ENCODE data around the gene MDK. TPM values are rescaled to one million over a fixed set of nuclear protein-coding genes. Genes with fewer than 3 reads are reported as not detected.
A peak's percentile ranks its signal among the peaks of the same experiment; 100 is the strongest.

The MDK gene
- polyA plus RNA-seq, 2 of the 4 experiments (the other 2 are of a cell fraction), result 13.6 to 18.4 TPM

DNA sequence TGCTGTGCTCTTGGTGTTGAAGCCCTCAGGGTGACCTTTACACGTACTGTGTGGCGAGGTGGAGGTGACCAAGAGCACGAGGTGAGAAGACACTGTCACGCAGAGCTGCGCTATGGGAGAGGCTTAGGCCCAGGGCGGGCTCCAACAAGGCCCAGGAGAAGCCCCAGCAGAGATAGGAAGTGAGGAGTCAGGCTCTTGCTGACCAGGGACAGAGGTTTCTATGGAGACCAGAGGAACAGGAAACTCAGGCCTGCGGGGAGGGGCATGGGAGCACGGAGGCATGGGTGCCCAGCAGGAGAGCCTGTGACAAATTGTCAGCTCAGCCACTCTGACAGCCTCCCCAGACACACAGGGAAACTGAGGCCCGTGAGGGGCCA, 18.4 kb upstream of the MDK start:
- Histone ChIP-seq H3K4me2 (peak overlapping the region; percentile 14; the same call in 1 of the 3 replicates), H3K9me3 (no peaks in the 10 kb centered on the region), H3K4me1 (peaks cover 10% of the 10 kb centered on the region), H3K4me3 (no peak overlapping the region), H3K27ac (peak overlapping the region in 1 of 2 experiments; percentile 32; a peak in 3 of 6 replicates)
- 67% methylated on average over 9 of the region's 9 CpGs for WGBS (ENCODE audit: missing lambda C conversion rate)
- FAIRE-seq (no peak), ATAC-seq (peak in 1 of 2 experiments; percentile 28; a peak in 3 of 6 replicates), DNase-seq (ENCODE audit: low read depth in 1 of 2, low spot score in 1 of 2) (peak in 1 of 2 experiments; percentile 40)
- CTCF ChIA-PET, result interaction anchor here (1.7 to 25.2 kb wide), 5 partner anchors 4 to 53 kb away, joined by 3 to 325 read pairs (median 220); partner anchors contain the start of genes CHRM4 and DGKZ
- TF ChIP-seq CTCF (IDR thresholded peaks at IDR 0.05) (no peak), BHLHE40 (IDR thresholded peaks at IDR 0.05; ENCODE audit: low read depth, low read length) (no peak), EP300 (IDR thresholded peaks at IDR 0.05) (no peak), CHD4 (IDR thresholded peaks at IDR 0.05; ENCODE audit: borderline replicate concordance) (no peak), RFX5 (IDR thresholded peaks at IDR 0.05) (no peak), HOXA7 (CRISPR knock-in tag; IDR thresholded peaks at IDR 0.05) (no peak), ZC3H11A (IDR thresholded peaks at IDR 0.05) (no peak), MAX (IDR thresholded peaks at IDR 0.05) (no peak), GATA3 (IDR thresholded peaks at IDR 0.05; ENCODE audit: borderline replicate concordance) (no peak), TFCP2L1 (CRISPR knock-in tag; IDR thresholded peaks at IDR 0.05) (no peak), RAD21 (conservative IDR thresholded peaks at IDR 0.05 in 1 of 2, IDR thresholded peaks at IDR 0.05 in 1 of 2) (no peak), HEYL (CRISPR knock-in tag; IDR thresholded peaks at IDR 0.05) (no peak), MAFK (IDR thresholded peaks at IDR 0.05; ENCODE audit: partially characterized antibody) (no peak), HOXB5 (CRISPR knock-in tag; IDR thresholded peaks at IDR 0.05) (no peak), CBX2 (IDR thresholded peaks at IDR 0.05; ENCODE audit: borderline replicate concordance, low read depth) (no peak), NR3C1 (IDR thresholded peaks at IDR 0.05) (no peak)
- TF ChIP-seq, protein P1, sequence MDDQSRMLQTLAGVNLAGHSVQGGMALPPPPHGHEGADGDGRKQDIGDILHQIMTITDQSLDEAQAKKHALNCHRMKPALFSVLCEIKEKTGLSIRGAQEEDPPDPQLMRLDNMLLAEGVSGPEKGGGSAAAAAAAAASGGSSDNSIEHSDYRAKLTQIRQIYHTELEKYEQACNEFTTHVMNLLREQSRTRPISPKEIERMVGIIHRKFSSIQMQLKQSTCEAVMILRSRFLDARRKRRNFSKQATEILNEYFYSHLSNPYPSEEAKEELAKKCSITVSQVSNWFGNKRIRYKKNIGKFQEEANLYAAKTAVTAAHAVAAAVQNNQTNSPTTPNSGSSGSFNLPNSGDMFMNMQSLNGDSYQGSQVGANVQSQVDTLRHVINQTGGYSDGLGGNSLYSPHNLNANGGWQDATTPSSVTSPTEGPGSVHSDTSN (IDR thresholded peaks at IDR 0.05), result no peak
- POLR2A ChIA-PET, result no interaction called here

DNA sequence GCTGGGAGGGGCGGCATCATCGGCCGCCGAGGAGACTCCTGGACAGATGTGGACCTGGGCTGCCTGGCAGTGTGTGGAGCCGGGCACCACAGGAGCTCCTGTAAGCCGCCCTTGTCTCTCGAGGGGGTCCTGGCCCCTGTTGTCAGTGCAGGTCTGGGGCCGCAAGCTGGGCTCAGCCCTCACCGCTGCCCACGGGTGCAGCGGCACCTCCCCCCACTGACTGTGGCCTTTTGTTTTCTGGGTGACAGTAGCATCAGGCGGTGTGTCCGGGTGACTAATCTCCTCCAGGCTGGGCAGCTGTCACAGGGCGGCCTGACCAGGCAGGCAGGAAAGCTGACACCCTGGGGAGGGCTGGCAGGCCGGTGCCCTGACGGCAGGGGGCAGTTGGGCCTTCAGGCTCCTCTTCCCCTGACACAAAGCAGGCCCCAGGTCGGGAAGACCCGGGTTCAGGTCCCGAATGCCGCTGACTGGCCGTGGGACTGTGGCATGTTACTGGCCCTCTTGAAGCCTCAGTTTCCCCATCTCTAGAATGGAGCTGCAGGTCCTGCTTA, 17.9 kb upstream of the MDK start:
- ChIA-PET POLR2A (no interaction called here), CTCF (interaction anchor here (1.1 to 25.2 kb wide), 5 partner anchors 4 to 27 kb away, joined by 5 to 325 read pairs (median 220); partner anchors contain the start of genes CHRM4 and DGKZ)
- DNase-seq (ENCODE audit: low read depth in 1 of 2, low spot score in 1 of 2) (no peak), ATAC-seq (no peak), FAIRE-seq (no peak)
- Histone ChIP-seq H3K27ac (peak overlapping the region in 1 of 2 experiments; percentile 32; a peak in 2 of 6 replicates), H3K4me3 (no peak overlapping the region), H3K4me1 (peaks cover 10% of the 10 kb centered on the region), H3K4me2 (peak overlapping the region; percentile 14; the same call in 1 of the 3 replicates), H3K9me3 (no peaks in the 10 kb centered on the region)
- WGBS (ENCODE audit: missing lambda C conversion rate), result 59% methylated on average over 11 of the region's 21 CpGs
- TF ChIP-seq JUNB (IDR thresholded peaks at IDR 0.05), result no peak

DNA sequence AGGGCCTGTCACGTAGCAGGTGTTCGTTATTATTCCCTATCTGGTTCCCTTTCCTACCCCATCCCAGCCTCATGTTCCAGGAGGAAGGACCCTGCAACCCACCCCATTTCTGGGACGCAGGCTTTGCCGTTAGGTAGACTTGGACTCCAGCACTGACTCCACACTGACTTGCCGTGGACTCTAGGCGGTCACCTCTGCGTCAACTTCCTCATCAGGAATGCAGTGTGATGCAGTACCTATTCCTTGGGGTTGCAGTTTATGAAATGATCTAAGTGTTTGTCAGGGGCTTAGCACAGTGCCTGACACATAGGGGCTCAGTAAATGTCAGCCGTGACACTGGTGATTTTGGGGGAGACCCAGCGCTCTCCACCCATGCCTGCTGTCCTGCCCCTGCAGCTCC, 17.4 kb upstream of the MDK start:
- H3K4me3 ChIP-seq, result no peak overlapping the region
- no peaks in the 10 kb centered on the region for H3K9me3 ChIP-seq
- ATAC-seq, result no peak
- no peak overlapping the region for H3K4me2 ChIP-seq
- WGBS (ENCODE audit: missing lambda C conversion rate), result 91% methylated on average over 9 of the region's 9 CpGs
- no peak overlapping the region for H3K27ac ChIP-seq
- FAIRE-seq, result no peak
- no peak for DNase-seq (ENCODE audit: low read depth in 1 of 2, low spot score in 1 of 2)
- CTCF ChIA-PET, result interaction anchor here (1.1 to 19.6 kb wide), 5 partner anchors 9 to 123 kb away, joined by 5 to 325 read pairs (median 60); partner anchors contain the start of genes CHRM4 and DGKZ
- POLR2A ChIA-PET, result no interaction called here
- peaks cover 10% of the 10 kb centered on the region for H3K4me1 ChIP-seq
- TF ChIP-seq MAFK (IDR thresholded peaks at IDR 0.05; ENCODE audit: partially characterized antibody) (no peak), FOXS1 (CRISPR knock-in tag; IDR thresholded peaks at IDR 0.05) (no peak), POLR2AphosphoS2 (conservative IDR thresholded peaks at IDR 0.05; ENCODE audit: low read length) (no peak), ZNF302 (CRISPR knock-in tag; IDR thresholded peaks at IDR 0.05) (no peak), GATA3 (IDR thresholded peaks at IDR 0.05; ENCODE audit: borderline replicate concordance) (no peak), SREBF2 (IDR thresholded peaks at IDR 0.05) (no peak), RARB (CRISPR knock-in tag; IDR thresholded peaks at IDR 0.05) (no peak), EP300 (IDR thresholded peaks at IDR 0.05) (no peak), EHF (CRISPR knock-in tag; IDR thresholded peaks at IDR 0.05) (no peak), KDM5A (IDR thresholded peaks at IDR 0.05) (no peak), FOSB (CRISPR knock-in tag; IDR thresholded peaks at IDR 0.05) (no peak), CTCF (IDR thresholded peaks at IDR 0.05) (no peak), RNF2 (IDR thresholded peaks at IDR 0.05; ENCODE audit: borderline replicate concordance, low read depth) (no peak), KDM1A (IDR thresholded peaks at IDR 0.05; ENCODE audit: low read depth) (no peak), HEYL (CRISPR knock-in tag; IDR thresholded peaks at IDR 0.05) (no peak)
- TF ChIP-seq, protein P2, sequence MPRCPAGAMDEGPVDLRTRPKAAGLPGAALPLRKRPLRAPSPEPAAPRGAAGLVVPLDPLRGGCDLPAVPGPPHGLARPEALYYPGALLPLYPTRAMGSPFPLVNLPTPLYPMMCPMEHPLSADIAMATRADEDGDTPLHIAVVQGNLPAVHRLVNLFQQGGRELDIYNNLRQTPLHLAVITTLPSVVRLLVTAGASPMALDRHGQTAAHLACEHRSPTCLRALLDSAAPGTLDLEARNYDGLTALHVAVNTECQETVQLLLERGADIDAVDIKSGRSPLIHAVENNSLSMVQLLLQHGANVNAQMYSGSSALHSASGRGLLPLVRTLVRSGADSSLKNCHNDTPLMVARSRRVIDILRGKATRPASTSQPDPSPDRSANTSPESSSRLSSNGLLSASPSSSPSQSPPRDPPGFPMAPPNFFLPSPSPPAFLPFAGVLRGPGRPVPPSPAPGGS (IDR thresholded peaks at IDR 0.05), result no peak

Measured in A549 (cell line).